Cardiac atrium fibroblast (primary cell): Measurements from ENCODE around the gene ADGRG1. TPM values are rescaled to one million over a fixed set of nuclear protein-coding genes. Genes with fewer than 3 reads are reported as not detected.

Experiments
- total RNA-seq: library from RNA; depleted of rRNA; stranded (reverse); fragments of >200 nt; gene quantifications from 2 replicates; pipeline ENCODE4 v1.2.3, GENCODE V29; 2015

Gene ADGRG1
- 3.9 and 5.6 TPM in 2 replicates for total RNA-seq

DNA sequence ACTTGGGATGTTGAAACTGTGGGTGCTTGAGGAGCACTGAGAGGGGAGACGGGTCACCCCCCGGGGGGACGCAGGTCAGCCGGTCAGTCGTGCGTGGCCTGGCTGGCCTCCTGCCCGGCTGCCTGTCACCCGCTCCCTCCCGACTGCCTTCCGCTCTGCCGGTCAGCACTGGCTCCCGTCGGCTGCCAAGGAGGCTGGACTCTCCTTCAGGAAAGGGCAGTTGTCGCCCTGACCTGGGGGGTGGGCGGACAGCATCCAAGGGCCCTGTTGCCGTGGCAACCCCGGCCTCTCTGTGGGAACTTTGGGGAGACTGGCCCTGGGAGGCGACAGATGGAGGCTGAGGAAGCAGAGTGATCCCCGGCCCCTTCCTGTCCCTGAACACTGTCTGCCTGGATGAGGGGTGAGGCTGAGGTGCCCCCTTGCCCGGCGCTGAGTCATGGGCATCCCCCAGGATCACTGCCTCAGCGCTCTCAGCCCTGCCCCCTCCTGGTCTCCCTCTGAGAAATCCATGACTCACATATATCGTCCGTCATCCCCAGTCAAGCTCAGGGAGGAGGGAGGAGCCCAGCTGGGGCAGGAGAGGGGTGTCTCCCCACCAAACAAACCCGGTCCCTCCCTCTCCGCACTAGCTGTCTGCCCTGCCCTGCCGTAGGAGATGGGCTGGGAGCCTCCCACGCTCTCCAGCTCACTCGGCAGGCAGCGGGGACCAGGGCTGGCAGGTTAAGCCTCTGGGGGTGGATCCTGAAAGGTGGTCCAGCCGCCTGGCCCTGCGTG lies at the start of gene ADGRG1:
Gene ADGRG1, plus strand, starts transcription at position 623 of the 774 bp plus-strand sequence. CDS start 21,658 bp downstream, outside the sequence.

DNA sequence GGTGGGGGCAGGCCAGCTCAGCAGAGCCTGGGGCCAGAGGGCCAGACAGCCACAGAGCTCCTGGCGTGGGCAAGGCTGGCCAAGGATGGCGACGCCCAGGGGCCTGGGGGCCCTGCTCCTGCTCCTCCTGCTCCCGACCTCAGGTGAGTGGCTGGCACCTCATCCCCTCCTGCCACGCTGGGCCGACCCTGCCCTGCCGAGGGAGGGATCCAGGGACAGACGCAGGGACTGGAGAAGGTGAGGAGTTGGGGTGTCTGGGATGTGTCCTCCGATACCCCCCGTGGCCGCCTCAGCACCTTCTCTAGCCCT lies 39.8 kb downstream of the ADGRG1 start, which contains the start of gene ADGRG3:
Gene ADGRG3, plus strand, starts transcription at position 44 of the 309 bp plus-strand sequence. Its CDS starts 42 bp downstream, at position 86.

DNA sequence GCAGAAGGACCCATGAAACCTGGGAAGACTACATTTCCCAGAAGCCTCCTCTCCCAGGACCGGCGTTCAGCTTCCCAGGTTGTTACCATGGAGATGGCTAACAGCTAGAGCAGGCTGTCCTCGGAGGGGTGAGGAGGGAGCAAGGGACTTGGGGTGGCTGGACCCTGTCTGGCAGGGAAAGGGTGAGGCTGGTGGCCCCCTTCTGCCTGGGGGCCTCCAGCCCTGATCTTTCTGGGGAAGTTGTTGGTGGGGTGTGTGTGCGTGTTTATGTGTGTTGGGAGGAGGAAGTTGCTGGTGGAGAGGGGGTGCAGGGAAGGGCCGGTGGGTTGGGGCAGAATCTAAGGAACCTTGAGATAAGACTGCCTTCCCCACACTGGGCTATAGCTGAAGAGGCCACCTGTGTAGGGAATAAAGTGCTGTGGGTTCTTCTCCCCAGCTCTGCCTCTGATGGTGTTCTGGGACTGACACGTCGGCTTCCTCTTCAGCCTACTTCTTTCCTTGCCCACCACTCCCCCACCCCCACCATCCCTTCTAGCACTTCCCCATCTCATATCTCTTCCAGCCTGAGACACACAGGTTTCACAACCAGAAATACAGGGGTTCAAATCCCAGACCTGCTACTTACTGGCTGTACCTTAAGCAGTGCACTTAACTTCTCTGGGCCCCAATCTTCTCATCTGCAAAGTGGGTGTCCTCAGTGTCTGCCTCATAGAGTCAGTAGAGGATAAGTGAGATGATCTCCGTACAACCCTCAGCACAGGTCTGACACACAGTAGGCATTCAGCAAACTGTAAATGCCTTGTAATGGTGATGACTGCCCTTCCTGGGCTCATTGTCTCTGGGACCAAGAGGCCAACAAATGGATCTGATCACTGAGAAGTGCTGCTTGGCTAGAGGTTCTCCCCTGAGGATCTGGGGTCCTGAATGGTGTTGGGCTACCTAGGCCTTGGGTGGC lies 66.6 kb downstream of the ADGRG1 start, which contains the start of gene DRC7:
Gene DRC7, plus strand, starts transcription at position 82 of the 955 bp plus-strand sequence. CDS start 3,144 bp downstream, outside the sequence.

Other genes with a start within 250 kb of the ADGRG1 start
- not detected in 2 replicates for gene CCL17, start 223.9 kb upstream of the ADGRG1 start, total RNA-seq
- gene CIAPIN1, start 181.2 kb upstream of the ADGRG1 start, total RNA-seq: 26.7 and 34.2 TPM in 2 replicates
- gene COQ9, start 181.2 kb upstream of the ADGRG1 start, total RNA-seq: 31.8 and 35.8 TPM in 2 replicates
- gene POLR2C, start 166.0 kb upstream of the ADGRG1 start, total RNA-seq: 84.3 and 94.4 TPM in 2 replicates
- 41.7 and 51.4 TPM in 2 replicates for gene DOK4, start 142.1 kb upstream of the ADGRG1 start, total RNA-seq
- 21.7 and 24.0 TPM in 2 replicates for gene CCDC102A, start 92.1 kb upstream of the ADGRG1 start, total RNA-seq
- not detected in 2 replicates for gene ADGRG5, start 86.0 kb upstream of the ADGRG1 start, total RNA-seq
- not detected in 2 replicates for gene ADGRG3, start 39.7 kb downstream of the ADGRG1 start, total RNA-seq
- not detected in 2 replicates for gene DRC7, start 66.2 kb downstream of the ADGRG1 start, total RNA-seq
- 16.2 and 19.5 TPM in 2 replicates for gene KATNB1, start 107.1 kb downstream of the ADGRG1 start, total RNA-seq
- gene KIFC3, start 173.9 kb downstream of the ADGRG1 start, total RNA-seq: 23.3 and 44.1 TPM in 2 replicates